NCI-H460 (cell line): Measurements from ENCODE around the gene C22orf15. TPM values are rescaled to one million over a fixed set of nuclear protein-coding genes. Genes with fewer than 3 reads are reported as not detected.

ENCODE experiments used
- DNase-seq: peaks from one replicate; pipeline ENCODE4 v3.0.0-alpha.2; 2016; ENCODE audit warnings: low read depth; ENCODE audit errors: extremely low read depth
- total RNA-seq: library from RNA; depleted of rRNA; stranded (reverse); fragments of >200 nt; shearing (Covaris generic); gene quantifications from 2 replicates; pipeline ENCODE4 v1.2.3, GENCODE V29; 2014

The C22orf15 gene
- total RNA-seq, 1 experiment from 2014 or later = not detected

DNA sequence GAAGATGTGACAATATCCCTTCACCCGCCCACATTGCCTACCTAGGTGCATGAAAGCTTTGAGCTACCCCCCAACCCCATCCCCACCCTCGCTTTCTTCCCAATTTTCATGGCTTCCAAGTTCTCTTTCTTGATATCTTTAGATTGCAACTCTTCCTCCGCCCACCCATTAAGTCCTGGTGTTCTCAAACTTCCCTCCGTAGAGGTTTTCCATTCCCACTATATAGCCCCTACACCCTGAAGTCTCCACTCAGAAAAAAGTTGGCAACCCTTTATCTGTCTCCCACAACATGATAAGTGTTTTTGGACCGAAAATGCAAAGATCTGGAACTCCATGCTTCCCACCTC is 12.4 kb upstream of the C22orf15 start:
- no peak for DNase-seq

DNA sequence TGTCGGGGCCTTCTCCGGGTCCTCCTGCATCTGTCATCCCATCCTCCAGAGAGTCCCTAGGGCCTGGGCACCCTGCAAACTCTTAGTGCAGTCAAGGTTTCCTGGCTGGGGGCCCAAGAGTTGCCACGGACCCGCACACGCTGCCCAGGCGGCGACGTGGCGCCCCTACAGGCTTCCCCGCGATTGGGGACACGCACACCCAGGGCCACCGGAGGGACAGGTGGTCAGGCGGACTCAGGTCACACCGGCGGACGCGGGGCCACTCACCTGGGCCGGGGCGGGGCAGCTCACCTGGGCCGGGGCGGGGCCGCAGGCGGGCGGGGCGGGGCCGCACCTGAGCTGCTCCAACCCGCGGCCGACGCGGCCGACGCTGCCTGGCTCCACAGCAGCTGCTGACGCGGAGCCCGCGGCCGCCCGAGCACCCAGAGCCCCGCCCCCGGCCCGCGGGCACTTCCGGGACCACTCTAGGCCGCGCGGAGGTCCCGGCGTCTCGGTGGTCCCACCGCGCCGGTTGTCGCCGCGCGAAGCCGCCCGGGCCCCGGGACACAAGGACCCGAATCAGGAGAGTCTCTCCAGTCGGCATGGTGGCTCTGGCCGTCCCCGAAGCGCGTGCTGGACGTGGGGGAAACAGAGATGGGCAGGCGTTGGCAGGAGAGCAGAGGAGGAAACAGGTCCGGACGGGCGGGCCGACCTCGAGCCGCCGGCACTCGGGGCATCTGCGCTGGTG is 11.9 kb upstream of the C22orf15 start, which contains the start of gene ZNF70:
Gene ZNF70 (minus strand): TSS at position 399 of the 727 bp plus-strand sequence. CDS start 5,972 bp downstream, outside the sequence.
- peak; percentile 61 for DNase-seq

DNA sequence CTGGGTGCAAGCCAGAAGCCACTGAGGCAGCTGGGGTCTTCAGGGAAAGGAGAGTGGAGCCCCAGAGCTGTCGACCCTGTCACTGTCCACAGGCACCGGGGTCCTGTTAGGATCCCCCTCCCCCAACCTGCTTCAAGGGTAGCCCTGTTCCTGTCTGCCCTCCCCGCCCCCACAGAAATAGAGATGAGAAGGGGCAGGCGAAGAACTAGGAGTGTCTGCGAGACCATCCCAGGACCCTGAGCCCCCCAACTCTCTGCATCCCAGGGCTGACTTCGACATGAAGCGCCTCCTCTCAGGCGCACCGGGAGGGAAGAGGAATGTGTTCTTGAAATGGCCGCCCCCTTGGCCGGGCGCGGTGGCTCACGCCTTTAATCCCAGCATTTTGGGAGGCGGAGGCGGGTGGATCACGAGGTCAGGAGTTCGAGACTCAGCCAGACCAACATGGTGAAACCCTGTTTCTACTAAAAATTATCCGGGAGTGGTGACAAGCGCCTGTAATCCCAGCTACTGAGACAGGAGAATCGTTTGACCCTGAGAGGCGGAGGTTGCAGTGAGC is 11.3 kb upstream of the C22orf15 start:
- DNase-seq = no peak

DNA sequence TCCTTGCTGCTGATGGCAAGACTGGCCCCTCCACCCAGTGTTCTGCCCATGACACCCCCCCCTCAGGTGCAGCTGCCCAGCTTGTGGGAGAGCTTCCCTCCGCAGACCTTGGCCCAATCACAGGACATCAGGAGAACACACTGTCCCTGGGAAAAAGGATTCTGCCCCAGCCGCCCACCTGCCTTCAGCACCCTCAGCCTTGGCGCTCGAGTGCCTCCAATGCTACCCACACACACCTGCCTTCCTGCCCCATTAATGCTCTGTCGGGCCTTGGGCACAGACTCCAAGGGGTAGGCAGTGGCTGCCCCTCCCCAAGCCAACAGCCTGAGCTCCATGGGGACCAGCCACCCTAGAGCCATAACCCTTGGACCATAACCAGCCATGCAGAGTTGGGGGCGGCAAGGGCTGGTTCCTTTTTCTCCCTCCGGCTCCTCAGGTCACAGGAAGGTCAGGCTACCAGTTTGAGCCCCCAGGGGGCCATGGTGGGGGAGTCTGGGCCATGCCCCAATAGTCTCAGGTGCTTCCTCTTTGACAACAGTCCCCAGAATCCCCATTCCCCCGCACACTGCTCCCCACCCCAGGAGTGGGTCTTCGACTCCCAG is 10.6 kb upstream of the C22orf15 start:
- no peak for DNase-seq

DNA sequence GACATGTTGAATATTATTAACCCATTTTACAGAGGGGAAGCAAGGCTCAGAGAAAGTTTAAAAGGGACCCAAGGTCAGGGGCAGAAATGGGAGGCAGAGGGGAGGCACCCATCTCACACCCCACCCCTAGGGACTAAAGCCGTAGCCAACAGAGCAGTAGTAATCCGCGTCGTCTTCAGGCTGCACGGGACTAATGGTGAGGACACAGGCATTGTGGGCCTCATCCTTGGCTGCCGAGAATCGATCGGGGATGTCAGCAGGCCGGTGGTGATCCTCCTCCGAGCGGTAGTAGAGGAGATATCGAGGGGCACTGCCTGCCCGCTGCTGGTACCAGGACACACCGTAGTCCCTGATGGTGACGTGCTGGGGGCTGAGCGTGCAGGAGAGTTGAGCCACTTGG is 10.0 kb upstream of the C22orf15 start:
- no peak for DNase-seq

DNA sequence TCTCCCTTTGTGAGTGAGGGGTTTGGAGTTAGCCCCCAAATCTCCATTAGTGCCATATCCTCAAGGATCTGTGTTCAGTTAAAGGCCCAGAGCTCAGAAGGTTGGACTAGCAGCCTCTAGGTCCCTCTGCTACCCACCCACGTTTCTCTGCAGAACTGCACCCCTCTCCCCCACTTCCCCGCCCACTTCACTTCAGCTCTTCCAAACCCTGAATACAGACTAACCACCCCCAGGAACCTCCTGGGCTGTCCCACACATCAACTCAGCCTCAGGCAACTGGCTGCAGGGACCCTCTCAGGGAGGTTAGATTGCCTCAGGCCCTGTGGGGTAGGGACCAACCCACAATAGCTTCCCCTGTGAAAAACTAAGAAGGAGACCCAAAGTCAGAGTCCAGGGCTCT is 9.4 kb upstream of the C22orf15 start:
- no peak for DNase-seq

DNA sequence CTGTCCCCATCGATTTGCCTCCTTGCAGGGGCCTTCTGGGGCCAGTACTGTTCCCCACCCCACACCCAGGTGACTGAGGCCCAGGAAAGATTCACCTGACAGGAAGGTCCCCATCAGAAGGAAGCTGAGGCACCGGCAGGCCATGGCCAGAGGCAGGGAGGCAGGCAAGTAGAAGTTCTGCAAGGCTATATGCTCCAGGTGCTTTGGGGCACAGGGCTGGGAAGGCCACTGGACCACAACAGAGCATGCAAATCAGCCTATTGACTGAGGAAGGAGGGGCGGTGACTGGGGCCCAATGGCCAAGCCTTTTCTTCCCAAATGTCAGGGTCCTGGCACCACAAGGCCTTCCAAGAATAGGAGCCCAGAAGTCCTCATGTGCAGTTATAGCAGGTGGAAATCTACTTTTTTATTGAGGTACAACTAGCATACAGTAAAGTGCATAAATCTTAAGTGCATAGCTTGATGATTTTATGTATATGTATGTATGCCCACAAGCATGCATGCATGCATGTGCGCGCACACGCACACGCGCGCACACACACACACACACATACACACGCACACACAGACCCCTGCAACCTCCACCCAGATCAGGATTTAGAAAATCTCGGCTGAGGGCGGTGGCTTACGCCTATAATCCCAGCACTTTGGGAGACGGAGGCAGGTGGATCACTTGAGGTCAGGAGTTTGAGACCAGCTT is 8.4 kb upstream of the C22orf15 start, which contains the start of gene VPREB3:
Gene VPREB3 (minus strand): TSS at position 206 of the 700 bp plus-strand sequence. CDS start 62 bp downstream, at position 144.
- no peak for DNase-seq

DNA sequence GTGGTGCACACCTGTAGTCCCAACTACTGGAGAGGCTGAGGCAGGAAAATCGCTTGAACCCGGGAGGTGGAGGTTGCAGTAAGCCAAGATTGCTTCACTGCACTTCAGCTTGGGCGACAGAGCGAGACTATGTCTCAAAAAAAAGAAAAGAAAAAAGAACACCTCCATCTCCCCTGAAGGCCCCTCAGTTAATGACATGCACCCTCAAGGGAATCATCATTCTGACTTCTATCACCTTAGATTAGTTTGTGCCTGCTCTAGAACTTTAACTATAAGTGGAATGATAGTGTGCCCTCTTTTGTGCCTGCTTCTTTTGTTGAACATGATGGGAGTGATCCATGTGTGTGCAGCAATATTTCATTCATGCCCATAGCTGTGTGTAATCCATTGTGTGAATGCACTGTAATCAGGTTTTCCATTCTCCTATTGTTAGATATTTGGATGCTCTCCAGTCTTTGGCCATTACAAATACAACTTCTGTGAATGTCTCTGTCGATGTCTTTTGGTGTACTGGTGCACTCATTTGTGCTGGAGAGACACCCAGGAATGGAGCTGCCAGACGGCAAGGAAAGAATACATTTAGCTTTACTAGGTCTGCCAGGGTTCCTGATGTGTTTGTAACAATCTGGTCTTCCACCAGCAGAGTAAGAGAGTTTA is 7.7 kb upstream of the C22orf15 start:
- no peak for DNase-seq

DNA sequence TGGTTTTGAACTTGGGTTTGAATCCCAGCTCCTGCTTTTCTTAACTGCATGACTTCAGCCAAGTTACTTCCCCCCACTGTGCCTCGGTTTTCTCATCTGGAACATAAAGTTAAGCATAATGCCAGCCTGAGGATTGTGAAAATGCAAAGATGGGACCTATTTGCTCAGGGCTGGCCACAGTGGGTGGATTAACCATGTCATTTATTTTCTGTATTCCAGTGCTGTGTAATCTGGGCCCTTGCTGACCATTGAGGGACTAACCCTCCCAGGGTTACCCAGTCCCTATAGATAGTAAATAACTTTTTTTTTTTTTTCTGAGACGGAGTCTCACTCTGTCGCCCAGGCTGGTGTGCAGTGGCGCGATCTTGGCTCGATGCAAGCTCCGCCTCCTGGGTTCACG is 7.1 kb upstream of the C22orf15 start:
- no peak for DNase-seq

DNA sequence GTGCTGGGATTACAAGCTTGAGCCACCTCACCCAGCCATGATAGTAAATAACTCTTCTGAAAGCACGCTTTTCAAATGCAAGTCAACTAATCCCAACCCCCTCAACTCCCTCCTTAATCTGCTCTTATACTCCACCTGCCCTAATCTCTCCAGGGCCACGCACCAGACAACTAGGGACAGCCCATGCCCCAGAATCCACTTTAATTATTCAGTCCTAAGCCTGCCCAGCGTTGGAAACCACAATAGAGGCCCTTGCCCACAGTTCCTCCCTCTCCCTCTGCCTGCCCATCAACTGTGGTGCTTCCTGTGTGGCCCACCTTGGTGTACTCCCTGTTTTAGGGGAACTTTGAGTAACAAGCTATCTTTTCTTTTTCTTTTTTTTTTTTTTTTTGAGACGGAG is 5.9 kb upstream of the C22orf15 start:
- DNase-seq = no peak

DNA sequence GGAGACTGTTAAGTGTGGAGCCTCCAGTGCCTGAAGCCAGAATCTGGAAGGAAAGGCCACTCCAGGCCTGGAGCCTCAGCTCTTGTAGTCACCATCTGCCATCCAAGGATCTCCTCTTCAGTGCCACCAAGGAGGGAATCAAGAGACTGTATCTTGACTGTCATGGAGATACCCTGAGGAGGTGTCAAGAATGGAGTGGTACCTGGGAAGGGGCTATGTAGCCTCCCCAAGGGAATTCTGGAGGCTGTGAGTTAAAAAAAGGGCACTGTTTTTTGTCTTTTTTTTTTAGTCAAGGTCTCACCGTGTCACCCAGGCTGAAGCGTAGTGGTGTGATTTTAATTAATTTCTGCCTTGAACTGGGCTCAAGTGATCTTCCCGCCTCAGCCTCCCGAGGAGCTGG is 3.2 kb upstream of the C22orf15 start:
- DNase-seq = no peak

DNA sequence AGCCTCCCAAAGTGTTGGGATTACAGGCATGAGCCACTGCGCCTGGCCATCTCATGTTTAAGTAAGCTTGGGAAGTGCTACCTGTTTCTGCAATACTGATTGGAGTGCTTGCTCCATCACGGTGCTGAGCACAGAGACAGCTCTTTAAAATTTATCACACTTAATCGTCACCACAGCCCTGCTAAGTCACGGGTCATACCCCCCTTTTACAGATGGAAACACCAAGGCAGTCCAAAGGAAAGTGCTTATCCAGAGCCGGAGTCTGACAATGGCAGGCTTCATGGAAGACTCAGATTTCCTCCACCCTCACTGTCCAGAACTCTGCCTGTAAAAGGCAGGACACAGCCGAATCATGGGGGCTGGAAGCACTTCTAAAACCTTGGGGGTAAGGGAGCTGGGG is 2.7 kb upstream of the C22orf15 start:
- DNase-seq = no peak

DNA sequence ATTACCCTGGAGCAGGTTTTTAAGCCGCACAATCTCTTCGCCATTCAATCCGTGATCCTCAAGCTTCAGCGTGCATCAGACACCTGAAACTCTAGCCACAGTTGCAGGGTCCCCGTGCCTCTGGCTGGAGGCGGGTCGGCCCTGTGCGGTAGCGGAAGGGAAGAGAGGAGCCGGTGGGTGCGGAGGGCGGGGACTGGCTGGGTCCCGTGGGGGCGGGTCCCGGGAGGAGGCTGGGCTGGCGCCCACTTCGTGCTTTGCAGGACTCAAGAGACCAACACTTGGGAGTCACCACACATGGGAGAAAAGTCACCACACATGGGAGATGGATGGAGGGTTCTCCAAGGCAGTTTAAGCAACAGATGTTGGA is 772 bp downstream of the C22orf15 start:
- DNase-seq = no peak

DNA sequence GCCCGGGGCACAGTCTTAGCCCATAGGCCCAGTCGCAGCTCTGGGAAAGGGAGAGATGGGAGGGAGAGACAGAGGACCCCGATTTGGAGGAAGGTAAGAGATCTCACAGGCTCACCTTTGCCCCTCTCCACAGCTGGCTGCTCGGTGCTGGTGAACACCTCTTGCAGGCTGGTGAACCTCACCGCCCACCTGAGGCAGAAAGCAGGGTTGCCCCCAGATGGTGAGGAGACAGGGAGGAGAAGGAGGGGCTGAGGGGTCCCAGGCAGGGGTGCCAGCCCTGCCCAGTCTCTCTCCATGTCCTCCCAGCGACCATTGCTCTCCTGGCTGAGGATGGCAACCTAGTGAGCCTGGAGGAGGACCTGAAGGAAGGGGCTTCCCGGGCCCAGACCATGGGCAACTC is 1.2 kb downstream of the C22orf15 start:
- DNase-seq = no peak

DNA sequence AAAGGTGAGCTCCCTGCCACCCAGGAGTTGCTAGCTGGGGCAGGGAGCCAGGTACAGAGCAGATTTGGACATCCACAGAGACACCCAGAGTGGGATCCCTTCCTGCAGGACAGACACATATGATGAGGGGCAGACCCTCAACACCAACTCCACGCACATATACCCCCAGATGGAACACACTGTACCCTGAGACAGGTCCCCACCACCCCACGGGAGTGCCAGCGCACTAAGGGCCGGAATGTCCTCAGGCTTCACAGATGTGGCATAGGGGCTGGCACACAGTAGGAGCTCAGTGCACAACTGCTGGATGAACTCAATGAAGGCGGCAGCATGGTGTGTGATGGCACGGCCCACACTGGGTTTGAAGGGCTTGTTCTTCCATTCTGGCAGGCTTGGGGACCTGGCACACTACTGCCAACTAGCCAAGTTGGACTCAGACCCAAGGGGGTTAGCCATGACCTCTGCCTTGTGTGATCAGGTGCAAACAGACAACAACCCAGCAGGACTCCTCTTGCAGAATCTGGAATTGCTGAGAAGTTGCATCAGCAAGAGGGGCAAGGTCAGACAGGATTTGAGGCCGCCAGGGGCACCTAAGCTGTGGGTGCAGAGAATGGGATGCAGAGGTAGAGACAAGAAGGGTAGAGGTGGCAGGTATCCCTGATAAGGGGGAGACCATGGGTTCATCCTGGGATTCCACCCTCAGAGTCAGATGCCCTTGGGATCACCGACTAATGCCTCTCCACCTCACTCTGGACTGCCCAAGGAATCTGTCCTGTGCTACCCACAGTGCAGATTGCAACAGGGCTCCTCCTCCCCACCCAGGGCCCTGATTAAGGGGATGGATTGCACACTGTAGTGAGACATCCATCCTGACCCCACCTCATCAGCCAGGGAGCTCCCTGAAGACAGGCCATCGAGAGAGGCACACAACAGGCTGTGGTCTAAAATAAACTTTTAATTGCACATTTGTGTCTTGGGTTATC is 2.4 kb downstream of the C22orf15 start:
- no peak for DNase-seq

DNA sequence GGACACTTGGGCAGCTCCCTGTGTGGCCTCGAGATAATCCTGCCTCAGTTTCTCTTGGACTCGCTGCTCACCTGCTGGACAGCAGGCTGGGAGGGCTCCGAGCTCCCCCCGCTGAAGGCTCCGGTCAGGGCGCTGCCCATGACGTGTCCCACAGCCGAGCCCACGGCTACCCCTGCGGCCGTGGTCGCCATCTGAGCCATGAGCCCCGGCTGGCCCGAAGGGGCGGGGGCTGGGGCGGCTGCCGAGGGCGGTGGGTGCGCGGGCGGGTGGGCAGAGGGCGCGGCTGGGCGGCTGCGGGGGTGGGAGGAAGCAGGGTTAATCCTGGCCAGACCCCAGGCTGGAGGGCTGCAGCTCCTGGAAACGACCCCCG is 4.5 kb downstream of the C22orf15 start:
- no peak for DNase-seq

DNA sequence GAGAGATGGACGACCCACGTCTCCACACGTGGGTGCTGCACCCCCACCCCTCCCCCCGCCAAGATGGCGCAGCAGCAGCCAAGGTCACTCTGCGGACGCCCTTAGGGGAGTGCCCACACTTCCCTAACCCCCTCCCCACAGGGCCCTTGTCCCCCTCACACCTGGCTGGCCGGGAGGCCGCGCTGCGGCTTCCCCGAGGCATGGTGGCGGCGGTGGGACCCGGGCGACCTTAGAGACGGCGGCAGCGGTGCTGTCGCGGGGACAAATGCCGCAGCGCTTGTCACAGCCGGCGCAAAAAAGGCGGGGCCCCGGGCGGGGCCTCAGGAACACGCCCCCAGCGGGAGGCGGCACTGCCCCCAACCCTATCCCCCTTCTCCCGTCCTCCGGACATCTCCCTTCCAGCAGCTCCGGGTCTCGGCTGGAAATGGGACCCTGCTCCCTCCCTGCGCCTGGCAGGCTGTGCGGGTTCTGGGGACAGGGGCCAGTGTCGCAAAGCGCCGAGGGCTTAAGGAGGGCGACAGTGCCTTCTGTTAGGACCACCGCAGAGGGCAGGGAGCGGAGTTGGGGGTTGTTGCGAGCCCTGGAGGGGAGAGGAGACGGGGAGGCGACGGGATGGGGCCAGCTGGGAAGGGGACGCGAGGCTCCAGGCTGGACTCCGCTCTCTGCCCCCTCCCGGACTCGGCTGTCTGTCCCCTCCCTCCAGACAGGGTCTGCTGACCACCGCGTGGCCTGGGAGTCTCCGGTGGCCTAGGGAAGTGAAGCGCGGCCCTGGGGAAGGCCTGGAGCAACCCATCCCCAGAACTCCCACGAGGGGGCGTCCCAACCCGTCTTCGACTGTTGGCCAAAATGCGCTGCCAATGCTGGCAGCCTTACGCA is 5.1 kb downstream of the C22orf15 start, which contains the start of gene CHCHD10:
Gene CHCHD10 (minus strand): TSS at position 300 of the 876 bp plus-strand sequence. CDS start 98 bp downstream, at position 202.
- no peak for DNase-seq

DNA sequence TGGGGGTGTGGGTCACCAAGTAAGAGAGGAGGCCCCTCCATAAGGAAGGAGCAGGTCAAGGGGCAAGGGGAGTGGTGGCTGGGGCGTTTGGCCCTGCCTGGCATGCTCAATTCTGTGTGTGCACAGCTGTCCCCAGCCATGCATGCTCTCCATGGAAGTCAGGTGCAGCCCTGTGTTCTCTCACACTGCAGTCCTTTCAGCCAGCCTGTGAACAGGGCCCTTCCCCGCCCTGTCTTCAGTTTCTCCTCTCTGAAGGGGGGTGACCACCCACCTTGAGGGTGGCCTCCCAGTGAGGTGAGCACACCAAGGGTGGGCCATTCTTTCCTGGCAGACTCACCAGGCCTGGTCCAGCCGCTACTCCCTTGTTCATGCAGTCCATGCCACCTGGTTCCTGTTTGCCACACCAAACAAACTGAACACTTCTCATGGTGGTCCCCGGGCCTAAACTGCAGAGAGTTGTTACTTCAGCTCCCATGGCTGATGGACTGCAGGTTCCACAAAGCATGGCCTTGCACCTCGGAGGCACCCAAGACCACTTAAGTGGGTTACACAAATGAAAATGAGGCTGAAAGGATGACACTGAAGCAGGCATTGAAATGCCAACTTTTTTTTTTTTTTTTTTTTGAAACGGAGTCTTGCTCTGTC is 6.7 kb downstream of the C22orf15 start:
- DNase-seq = no peak
